IMR-90 (cell line): ENCODE data around the gene KRT34.

ENCODE experiments used
- CEBPB ChIP-seq: IDR thresholded peaks from 2 replicates; pipeline ENCODE4 v1.6.1; 2012; ENCODE audit warnings: low read depth, low read length, improper control_type of control experiment
- CTCF ChIP-seq: conservative IDR thresholded peaks from 2 replicates; pipeline ENCODE4 v1.5.1; 2012; ENCODE audit warnings: mild to moderate bottlenecking, low read depth, low read length, improper control_type of control experiment
- MAFK ChIP-seq: IDR thresholded peaks from 2 replicates; pipeline ENCODE4 v1.6.1; 2012; ENCODE audit warnings: low read depth, low read length, improper control_type of control experiment
- NFE2L2 ChIP-seq: fragments of 150-350 bp; IDR thresholded peaks from 2 replicates; pipeline ENCODE4 v1.6.1; 2016; ENCODE audit warnings: low read depth, mild to moderate bottlenecking, low read length
- POLR2A ChIP-seq: IDR thresholded peaks from 2 replicates; pipeline ENCODE4 v1.6.1; 2012; ENCODE audit warnings: mild to moderate bottlenecking, low read depth, low read length
- USF2 ChIP-seq: fragments of 150-350 bp; IDR thresholded peaks from 2 replicates; pipeline ENCODE4 v1.6.1; 2017; ENCODE audit warnings: mild to moderate bottlenecking, antibody characterized with exemption, low read length, low read depth

- no peak for TF ChIP-seq CTCF
- no peak for TF ChIP-seq MAFK
- TF ChIP-seq USF2, result no peak
- no peak for TF ChIP-seq NFE2L2
- no peak for TF ChIP-seq POLR2A
- no peak for TF ChIP-seq CEBPB
Measured at GRCh38 chr17:41421617-41422016, 39.5 kb upstream of the KRT34 start.
